NCI-H345 (cell line): ENCODE data around the gene TRIM69.
"Not testable (repeated sequence)": the region's sequence is repeated elsewhere in the genome, so short reads cannot be mapped to it uniquely, and the experiment has no call there.

Source experiments
- DNase-seq: peaks from one replicate; lab custom pipeline; 2025; lab: John Stamatoyannopoulos, UW

TRIM69 gene, protein sequence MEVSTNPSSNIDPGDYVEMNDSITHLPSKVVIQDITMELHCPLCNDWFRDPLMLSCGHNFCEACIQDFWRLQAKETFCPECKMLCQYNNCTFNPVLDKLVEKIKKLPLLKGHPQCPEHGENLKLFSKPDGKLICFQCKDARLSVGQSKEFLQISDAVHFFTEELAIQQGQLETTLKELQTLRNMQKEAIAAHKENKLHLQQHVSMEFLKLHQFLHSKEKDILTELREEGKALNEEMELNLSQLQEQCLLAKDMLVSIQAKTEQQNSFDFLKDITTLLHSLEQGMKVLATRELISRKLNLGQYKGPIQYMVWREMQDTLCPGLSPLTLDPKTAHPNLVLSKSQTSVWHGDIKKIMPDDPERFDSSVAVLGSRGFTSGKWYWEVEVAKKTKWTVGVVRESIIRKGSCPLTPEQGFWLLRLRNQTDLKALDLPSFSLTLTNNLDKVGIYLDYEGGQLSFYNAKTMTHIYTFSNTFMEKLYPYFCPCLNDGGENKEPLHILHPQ

DNA sequence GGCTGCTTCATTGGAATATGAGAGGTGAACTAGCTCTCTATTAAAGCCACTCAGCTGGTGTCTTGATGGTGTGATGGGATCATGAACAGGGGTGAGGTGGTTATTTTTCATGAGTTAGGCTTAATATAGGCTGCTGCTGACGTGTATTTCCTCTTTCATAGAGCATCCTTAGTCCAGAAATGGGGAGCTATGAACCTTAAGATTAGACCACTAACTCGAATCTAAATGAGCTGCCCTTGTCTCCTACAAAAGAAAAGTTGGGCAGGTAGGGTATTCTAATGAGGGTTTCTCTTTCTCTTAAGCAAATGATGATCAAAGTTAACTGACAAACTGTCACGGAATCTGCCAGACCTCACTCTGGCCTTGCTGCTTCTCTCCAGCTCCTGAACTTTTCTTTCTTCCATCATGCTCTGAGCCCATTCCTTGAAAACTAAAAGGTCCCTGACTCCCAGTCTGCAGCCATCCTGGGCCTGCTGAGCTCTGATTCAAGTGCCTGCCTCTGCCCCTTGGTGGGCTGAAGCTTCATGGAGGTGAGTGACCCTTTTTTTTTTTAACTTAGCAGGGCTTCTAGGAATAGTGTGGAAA, at the start of gene TRIM69:
Gene TRIM69 (plus strand): TSS at position 348 of the 585 bp plus-strand sequence. CDS start 177 bp downstream, at position 525.
- DNase-seq = no peak

DNA sequence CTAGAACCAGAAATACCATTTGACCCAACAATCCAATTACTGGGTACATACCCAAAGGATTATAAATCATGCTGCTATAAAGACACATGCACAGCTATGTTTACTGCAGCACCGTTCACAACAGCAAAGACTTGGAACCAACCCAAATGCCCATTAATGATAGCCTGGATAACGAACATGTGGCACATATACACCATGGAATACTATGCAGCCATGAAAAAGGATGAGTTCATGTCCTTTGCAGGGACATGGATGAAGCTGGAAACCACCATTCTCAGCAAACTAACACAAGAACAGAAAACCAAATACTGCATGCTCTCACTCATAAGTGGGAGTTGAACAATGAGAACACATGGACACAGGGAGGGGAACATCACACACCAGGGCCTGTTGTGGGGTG, 47.0 kb upstream of the TRIM69 start:
- DNase-seq = not testable (repeated sequence)

DNA sequence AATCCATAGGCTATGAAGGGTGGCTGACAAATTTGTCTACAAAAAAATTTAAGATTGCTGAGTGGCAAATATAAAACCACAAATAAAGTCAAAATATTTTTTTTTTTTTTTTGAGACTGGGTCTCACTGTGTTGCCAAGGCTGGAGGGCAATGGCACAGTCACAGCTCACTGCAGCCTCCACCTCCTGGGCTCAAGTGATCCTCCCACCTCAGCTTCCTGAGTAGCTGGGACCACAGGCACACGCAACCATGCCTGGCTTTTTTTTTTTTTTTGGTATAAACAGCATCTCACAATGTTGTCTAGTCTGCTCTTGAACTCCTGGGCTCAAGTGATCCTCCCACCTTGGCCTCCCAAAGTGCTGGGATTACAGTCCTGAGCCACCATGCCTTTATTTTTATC, 46.1 kb upstream of the TRIM69 start:
- not testable (repeated sequence) for DNase-seq

DNA sequence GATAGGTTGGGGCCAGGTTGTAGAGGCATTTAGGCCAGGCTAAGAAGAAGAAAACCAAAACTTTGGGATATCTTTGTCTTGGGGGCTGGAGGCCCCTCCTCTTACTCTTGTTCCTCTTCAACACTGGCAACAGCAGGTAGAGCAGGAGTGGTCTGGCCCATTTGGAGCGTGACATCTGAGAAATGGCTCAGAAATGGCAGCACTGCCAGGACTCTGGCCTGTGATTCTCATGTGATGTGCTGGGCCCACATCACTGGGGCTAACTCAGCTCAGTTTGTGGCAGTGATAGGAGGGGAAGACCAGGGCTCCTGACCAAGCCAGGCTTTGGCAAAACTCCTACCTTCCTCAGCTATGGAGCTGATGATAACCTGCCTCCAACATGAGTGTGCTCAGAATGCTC, 43.7 kb upstream of the TRIM69 start:
- no peak for DNase-seq

DNA sequence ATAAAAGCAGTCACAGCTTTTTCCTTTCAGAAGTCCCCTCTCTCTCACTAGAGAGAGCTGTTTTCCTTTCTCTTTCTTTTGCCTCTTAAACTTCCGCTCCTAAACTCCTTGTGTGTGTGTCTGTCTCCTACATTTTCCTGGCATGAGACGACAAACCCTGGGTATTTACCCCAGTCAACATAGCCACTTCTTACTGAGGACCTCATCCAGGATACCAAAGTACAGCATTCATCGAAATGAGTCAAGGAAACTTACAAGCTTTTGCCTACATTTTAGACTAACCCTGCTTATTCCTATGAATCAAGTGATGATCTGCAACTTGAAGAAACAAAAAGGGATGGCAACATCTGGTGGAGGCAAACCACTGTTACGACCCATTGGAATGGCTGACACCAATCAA, 41.9 kb upstream of the TRIM69 start:
- DNase-seq = no peak

DNA sequence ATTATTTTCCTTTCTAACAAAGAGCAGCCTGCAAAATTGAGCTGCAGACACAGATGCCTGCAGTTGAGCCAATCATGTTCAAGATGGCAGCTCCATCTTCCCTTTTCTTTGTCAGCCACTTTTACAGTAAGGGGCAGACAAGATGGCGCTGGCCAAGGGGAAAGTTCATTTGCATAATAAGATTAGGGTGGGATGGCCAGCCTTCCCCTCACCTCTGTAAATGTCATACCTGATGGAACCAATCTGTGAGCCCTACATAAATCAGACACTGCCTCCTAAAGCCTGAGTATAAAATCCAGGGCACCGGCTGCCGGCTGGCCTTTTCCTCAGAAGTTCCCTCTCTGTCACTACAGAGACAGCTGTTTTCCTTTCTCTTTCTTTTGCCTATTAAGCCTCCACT, 41.0 kb upstream of the TRIM69 start:
- no peak for DNase-seq

DNA sequence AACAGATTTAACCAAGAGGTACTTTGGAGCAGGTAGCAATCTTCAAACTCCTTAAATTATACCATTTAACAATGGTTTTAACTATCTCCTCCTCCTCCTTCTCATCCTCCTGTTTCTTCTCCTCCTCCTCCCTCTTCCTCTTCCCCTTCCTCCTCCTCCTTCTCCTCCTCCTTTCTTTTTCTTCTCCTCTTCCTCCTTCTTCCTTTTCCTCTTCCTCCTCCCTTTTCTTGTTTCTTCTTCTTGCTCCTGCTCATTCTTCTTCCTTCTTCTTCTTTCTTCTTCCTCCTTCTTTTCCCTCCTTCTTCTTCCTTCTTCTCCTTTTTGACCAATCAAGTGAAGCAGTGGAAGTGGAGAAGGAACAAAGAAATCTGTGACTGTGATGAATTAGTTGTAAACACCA, 39.3 kb upstream of the TRIM69 start:
- no peak for DNase-seq

DNA sequence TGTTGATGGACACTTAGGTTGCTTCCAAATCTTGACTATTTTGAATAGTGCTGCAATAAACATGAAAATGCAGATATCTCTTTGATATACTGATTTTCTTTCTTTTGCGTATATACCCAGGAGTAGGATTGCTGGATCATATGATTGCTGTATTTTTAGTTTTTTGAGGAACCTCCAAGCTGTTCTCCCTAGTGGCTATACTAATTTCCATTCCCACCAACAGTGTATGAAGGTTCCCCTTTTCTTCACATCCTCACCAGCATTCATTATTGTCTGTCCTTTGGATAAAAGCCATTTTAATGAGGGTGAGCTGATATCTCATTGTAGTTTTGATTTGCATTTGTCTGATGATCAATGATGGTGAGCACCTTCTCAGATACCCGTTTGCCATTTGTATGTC, 37.7 kb upstream of the TRIM69 start:
- no peak for DNase-seq

DNA sequence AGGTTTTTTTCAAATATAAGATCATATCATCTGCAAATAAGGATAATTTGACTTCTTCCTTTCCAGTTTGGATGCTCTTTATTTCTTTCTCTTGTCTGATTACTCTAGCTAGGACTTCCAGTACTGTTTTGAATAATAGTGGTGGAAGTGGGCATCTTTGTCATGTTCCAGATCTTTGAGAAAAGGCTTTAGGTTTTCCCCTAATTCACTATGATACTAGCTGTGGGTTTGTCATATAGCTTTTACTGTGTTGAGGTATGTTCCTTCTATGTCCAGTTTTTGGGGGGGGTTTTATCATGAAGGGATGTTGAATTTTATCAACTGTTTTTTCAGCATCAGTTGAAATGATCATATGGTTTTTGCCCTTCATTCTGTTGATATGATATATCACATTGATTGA, 35.7 kb upstream of the TRIM69 start:
- not testable (repeated sequence) for DNase-seq

DNA sequence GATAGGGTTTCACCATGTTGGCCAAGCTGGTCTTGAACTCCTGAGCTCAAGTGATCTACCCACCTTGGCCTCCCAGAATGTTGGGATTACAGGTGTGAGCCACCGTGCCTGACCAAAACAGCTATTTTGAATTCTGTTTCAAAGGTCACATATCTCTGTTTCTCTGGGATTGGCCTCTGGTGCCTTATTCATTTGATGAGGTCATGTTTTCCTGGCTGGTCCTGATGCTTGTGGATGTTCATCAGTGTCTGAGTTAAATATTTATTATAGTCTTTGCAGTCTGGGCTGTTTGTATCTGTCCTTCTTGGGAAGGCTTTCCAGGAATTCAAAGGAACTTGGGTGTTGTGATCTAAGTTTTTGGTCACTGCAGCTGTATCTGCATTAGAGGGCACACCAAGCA, 30.3 kb upstream of the TRIM69 start:
- no peak for DNase-seq

DNA sequence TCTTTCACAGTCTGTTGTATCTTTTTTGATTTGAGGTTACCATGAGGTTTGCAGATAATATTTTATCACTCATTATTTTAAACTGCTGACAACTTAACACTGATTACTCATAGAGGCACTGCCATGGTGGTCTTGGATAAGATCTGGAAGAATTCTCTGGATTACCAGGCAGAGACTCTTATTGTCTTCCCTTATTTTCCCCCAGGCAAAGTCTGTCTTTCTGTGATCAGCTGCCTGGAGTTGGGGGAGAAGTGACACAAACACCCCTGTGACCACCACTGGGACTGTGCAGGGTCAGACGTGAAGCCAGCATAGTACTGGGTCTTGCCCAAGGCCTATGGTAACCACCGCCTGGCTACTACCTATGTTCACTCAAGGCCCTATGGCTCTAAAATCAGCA, 29.9 kb upstream of the TRIM69 start:
- no peak for DNase-seq

DNA sequence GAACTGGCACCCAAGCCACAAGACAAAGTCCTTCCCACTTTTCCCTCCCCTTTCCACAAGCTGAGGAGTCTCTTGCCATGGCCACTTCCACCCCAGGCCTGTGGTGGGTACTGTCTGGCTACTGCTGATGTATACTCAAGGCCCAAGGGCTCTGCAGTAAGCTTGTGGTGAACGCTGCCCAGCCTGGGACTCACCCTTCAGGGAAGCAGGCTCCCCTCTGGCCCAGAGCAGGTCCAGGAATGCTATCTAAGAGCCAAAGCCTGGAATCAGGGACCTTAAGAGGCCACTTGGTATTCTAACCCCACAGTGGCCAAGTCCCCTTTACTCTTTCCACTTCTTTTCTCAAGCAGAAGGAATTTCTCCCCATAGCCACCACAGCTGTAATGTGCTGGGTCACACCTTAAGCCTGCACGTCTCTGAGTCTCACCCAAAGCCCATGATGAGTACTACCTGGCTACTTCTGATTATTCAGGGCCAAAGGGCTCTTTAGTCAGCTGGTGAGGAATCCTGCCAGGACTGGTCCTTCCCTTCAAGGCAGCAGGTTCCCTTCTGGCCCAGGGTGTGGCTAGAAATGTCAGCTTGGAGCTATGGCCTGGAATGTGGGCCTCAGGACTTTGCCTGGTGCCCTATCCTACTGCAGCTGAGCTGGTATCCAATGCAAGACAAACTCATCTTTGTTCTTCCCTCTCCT, 29.2 kb upstream of the TRIM69 start:
- no peak for DNase-seq

DNA sequence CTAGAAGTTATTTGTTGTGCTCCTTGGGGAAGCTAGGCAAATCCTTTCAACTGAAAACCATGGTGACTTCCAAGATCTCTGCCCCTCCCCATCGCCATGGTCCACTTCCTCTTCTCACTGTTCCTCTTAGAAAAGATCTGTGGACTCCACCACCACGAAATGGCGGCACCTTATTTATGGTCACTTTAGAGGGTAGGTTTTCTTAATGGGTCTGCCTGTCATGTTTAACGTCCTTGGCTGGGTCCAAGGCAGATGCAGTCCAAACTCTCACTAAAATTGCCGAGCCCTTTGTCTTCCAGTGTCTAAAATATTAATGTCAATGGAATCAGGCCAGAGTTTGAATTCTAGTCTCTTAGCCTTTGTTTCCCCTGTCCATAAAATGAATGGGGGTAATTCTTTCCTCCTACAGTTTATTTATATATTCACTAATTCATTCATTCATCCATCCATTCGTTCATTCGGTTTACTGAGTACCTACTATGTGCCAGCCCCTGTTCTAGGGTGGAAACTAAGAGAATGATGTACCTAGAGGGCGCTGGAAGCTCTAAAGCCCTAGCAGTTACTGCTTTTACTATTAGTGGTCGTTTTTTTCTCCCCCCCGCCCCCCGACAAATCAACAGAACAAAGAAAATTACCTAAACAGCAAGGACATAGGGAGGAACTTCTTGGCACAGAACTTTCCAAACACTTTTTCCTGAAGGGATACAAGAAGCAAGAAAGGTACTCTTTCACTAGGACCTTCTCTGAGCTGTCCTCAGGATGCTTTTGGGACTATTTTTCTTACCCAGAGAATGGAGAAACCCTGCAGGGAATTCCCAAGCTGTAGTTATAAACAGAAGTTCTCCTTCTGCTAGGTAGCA, 25.9 kb upstream of the TRIM69 start:
- DNase-seq = no peak

DNA sequence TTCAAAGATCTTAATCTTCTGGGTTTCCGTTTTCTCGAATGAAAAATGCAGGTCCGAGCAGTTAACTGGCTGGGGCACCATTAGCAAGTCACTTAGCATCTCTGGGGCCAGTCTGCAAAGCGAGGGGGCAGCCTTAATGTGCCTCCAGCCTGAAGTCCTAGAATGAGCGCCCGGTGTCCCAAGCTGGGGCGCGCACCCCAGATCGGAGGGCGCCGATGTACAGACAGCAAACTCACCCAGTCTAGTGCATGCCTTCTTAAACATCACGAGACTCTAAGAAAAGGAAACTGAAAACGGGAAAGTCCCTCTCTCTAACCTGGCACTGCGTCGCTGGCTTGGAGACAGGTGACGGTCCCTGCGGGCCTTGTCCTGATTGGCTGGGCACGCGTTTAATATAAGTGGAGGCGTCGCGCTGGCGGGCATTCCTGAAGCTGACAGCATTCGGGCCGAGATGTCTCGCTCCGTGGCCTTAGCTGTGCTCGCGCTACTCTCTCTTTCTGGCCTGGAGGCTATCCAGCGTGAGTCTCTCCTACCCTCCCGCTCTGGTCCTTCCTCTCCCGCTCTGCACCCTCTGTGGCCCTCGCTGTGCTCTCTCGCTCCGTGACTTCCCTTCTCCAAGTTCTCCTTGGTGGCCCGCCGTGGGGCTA, 25.1 kb upstream of the TRIM69 start, which contains the start of the genes B2M and PATL2:
Gene B2M (plus strand): TSS at position 422 of the 647 bp plus-strand sequence. CDS start 30 bp downstream, at position 452.
Gene PATL2 (minus strand): TSS at position 228 of the 647 bp plus-strand sequence. CDS start 34,833 bp downstream, outside the sequence.
- peak; percentile 92 for DNase-seq

DNA sequence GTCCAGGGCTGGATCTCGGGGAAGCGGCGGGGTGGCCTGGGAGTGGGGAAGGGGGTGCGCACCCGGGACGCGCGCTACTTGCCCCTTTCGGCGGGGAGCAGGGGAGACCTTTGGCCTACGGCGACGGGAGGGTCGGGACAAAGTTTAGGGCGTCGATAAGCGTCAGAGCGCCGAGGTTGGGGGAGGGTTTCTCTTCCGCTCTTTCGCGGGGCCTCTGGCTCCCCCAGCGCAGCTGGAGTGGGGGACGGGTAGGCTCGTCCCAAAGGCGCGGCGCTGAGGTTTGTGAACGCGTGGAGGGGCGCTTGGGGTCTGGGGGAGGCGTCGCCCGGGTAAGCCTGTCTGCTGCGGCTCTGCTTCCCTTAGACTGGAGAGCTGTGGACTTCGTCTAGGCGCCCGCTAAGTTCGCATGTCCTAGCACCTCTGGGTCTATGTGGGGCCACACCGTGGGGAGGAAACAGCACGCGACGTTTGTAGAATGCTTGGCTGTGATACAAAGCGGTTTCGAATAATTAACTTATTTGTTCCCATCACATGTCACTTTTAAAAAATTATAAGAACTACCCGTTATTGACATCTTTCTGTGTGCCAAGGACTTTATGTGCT, 24.5 kb upstream of the TRIM69 start:
- no peak for DNase-seq

DNA sequence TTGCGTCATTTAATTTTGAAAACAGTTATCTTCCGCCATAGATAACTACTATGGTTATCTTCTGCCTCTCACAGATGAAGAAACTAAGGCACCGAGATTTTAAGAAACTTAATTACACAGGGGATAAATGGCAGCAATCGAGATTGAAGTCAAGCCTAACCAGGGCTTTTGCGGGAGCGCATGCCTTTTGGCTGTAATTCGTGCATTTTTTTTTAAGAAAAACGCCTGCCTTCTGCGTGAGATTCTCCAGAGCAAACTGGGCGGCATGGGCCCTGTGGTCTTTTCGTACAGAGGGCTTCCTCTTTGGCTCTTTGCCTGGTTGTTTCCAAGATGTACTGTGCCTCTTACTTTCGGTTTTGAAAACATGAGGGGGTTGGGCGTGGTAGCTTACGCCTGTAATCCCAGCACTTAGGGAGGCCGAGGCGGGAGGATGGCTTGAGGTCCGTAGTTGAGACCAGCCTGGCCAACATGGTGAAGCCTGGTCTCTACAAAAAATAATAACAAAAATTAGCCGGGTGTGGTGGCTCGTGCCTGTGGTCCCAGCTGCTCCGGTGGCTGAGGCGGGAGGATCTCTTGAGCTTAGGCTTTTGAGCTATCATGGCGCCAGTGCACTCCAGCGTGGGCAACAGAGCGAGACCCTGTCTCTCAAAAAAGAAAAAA, 23.9 kb upstream of the TRIM69 start:
- peak; percentile 45 for DNase-seq

DNA sequence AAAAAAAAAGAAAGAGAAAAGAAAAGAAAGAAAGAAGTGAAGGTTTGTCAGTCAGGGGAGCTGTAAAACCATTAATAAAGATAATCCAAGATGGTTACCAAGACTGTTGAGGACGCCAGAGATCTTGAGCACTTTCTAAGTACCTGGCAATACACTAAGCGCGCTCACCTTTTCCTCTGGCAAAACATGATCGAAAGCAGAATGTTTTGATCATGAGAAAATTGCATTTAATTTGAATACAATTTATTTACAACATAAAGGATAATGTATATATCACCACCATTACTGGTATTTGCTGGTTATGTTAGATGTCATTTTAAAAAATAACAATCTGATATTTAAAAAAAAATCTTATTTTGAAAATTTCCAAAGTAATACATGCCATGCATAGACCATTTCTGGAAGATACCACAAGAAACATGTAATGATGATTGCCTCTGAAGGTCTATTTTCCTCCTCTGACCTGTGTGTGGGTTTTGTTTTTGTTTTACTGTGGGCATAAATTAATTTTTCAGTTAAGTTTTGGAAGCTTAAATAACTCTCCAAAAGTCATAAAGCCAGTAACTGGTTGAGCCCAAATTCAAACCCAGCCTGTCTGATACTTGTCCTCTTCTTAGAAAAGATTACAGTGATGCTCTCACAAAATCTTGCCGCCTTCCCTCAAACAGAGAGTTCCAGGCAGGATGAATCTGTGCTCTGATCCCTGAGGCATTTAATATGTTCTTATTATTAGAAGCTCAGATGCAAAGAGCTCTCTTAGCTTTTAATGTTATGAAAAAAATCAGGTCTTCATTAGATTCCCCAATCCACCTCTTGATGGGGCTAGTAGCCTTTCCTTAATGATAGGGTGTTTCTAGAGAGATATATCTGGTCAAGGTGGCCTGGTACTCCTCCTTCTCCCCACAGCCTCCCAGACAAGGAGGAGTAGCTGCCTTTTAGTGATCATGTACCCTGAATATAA, 23.0 kb upstream of the TRIM69 start:
- DNase-seq = no peak

DNA sequence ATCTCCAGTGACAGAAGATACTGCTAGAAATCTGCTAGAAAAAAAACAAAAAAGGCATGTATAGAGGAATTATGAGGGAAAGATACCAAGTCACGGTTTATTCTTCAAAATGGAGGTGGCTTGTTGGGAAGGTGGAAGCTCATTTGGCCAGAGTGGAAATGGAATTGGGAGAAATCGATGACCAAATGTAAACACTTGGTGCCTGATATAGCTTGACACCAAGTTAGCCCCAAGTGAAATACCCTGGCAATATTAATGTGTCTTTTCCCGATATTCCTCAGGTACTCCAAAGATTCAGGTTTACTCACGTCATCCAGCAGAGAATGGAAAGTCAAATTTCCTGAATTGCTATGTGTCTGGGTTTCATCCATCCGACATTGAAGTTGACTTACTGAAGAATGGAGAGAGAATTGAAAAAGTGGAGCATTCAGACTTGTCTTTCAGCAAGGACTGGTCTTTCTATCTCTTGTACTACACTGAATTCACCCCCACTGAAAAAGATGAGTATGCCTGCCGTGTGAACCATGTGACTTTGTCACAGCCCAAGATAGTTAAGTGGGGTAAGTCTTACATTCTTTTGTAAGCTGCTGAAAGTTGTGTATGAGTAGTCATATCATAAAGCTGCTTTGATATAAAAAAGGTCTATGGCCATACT, 21.1 kb upstream of the TRIM69 start:
- no peak for DNase-seq
